HG03280 (cell line): ENCODE measurements around the gene CAMKK2.
"Not testable (repeated sequence)": the region's sequence is repeated elsewhere in the genome, so short reads cannot be mapped to it uniquely, and the experiment has no call there.

Source experiments
- ATAC-seq: cut with Tn5 transposase; IDR thresholded peaks from one replicate; pipeline ENCODE4 v1.9.1; 2021; ENCODE audit warnings: mild to moderate bottlenecking, moderate library complexity; ENCODE audit not compliant: unreplicated experiment

The CAMKK2 gene

DNA sequence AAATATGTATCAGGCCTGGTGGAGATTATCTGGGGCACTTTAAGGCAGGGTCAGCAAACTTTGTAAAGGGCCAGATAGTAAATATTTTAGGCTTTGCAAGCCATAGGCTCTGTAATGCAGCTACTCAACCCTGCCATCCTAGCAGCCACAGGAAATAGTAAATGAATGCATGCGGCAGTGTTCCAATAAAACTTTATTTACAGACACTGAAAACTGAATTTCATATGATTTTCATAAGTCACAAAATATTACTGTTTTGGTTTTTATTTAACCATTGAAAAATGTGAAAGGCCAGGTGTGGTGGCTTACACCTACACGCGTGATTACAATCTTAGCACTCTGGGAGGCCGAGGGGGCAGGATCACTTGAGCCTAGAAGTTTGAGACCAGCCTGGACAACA lies 3.2 kb upstream of the CAMKK2 start:
- ATAC-seq: no peak

GRCh38 chr12:121298411-121298810 lies 1.9 kb upstream of the CAMKK2 start:
- not testable (repeated sequence) for ATAC-seq

DNA sequence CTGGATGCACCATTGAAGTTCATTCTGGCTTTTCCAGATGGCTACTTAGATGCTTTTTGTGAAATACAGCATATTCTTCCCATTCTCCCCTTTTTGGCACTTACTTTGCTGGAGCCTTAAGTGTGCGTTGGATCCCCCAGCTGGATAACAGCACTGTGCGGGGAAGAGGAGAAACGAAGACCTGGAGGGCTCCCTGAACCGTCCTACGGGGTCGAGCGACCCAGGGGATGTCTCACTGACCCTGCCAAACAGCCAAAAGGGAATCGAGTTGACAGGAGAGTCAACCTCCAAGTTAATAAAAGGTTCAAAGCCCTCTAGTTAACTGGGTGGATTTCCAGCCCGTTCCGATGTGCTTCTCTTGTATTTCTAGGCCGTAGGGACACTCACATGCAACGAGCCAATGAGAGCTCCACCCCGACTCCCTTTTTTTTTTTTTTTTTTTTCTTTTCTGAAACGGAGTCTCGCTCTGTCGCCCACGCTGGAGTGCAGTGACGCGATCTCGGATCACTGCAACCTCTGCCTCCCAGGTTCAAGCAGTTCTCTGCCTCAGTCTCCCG lies 1.0 kb upstream of the CAMKK2 start:
- ATAC-seq: no peak

GRCh38 chr12:121295746-121296617 lies 527 bp downstream of the CAMKK2 start:
- ATAC-seq: no peak

DNA sequence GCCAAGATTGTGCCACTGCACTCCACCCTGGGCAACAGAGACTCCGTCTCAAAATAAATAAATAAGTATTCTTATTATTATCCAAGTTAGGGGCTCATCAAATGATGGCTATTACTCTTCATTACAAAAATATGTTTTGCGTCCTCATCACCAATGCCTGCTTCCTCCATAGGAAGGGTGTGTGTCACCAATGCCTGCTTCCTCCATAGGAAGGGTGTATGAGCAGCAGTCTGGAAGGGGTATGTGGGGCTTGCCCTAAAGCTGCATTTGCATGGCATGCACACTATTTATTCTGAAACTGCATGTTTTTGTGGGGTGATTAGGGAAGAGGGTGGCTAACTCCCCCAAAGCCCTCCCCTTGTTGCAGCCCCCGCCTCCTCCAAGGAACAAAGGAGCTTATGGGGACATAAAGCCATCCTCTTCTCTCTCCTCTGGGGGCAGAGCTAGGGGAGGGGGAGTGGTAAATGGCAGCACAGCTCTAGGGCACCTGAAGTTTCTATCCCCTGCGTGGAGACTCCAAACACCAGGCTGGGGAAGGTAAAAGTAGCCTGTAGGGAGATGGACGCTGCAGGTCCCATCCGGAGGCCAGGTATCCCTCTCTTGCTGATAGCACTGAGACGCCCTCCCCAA lies 1.3 kb downstream of the CAMKK2 start:
- no peak for ATAC-seq

DNA sequence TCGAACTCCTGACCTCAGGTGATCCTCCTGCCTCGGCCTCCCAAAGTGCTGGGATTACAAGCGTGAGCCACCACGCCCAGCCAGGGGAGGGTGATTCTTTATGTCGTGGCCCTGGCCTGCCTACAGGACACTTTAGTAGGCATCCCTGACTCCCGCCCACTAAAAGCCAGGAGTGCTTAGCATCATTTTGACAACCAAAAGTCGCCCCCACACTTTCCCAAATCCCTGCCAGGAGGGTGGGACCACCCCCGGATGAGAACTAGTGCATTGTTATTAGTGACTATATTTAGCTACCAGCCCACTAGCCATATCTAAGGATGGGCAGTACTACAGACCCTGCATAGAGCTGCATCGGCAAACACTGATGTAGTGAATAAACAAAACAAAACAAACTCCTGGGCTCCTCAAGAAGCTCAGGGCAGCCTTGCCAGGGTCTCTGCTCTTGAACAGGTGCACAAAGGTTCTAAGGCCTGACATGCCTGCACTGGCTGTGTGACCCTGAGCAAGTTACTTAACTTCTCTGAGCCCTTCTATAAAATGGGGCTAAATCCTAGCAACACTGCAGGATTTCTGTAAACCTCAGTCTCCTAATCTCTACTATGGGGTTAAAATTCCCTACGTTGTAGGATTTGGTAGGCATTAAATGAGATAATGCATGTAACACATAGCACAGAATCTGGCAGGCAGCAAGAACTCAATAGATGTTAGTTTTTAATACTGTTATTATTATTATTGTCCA lies 2.2 kb downstream of the CAMKK2 start:
- no peak for ATAC-seq

DNA sequence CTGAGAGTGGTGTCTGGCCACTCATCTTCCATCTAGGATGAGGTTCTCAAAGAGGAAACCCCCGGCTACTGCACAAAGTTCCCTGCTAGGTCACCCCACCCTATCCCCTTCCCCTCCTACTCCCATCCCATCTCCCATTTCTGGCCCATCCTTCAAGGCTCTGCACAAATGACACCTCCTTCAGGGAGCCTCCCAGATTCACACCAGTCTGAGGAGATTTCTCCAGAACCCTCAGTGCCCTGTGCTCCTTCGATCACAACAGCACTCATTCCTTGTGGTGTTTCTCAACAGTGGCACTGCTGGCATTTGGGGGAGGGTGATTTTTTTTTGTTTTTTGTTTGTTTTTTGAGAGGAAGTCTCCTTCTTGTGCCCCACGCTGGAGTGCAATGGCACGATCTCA lies 2.9 kb downstream of the CAMKK2 start:
- no peak for ATAC-seq

- ATAC-seq: no peak
These were observed 6.1 kb downstream of the CAMKK2 start for GRCh38 chr12:121290410-121290809.

DNA sequence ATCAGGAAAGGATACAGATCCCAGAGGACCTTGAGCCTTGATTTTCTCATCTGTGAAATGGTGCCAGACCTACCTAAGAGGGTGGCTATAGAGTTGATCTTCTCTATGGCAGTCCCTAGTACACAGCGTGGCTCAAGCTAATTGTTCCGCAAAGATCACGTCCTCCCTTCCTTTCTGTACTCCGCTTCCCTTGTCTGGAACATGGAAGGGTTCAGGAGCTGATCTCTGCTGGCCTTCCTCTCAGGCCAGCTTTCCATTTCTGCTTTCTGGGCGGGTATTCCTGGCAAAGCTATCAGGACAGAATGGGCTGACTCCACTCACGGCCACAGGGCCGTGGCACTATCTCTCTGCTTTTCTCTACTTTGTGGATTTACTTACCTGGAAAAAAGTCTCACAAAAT lies 6.5 kb downstream of the CAMKK2 start:
- ATAC-seq: no peak

DNA sequence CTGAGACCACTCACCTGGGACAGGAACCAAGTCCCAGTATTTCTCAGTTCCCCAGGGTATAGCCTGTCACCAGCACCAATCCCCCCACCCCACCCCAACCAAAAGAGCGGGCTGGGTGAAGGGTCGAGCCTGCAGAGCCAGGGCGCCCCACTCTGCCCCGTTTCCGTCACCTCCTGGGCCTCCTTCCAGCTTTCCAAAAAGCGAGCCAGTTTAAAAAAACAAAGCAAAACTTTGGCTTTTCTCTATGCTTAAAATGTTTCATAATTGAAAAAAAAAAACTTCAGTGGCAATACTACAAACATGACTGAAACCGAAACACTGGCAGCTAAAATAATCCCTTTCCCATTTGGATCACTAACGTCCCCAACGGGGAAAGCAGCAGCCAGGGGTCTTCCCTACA lies 7.5 kb downstream of the CAMKK2 start:
- ATAC-seq: no peak

DNA sequence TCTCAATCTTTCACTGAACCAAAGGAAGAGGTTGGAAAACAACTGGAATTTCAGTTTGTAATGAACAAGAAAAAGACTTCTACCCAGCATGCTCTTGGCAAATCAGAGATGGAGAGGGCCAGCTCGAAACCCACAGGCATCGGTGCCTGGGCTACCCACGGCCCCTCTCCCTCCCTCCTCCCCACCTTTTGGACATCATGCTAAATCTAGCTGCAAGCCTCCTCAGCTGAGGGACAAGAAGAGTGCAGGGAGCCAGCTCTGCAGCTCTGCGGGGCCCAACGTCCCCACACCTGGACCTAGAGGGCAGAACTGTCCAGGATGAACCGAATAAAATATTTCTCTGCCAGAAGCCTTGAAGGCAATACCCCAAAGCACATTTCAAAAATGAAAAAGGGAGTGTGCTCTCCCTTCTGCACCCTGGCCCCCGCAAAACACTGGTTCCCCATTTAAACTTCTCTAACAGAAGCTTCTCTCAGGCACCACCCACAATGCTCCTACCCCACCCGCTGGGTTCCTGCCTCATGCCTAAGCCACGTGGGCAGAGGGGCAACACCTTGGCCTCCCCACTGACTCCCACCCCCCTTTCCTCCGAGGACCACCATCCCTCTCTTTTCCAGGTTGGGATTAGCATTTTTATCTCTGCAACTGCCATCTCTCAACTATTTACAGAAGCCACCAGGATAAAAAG lies 8.2 kb downstream of the CAMKK2 start:
- no peak for ATAC-seq

DNA sequence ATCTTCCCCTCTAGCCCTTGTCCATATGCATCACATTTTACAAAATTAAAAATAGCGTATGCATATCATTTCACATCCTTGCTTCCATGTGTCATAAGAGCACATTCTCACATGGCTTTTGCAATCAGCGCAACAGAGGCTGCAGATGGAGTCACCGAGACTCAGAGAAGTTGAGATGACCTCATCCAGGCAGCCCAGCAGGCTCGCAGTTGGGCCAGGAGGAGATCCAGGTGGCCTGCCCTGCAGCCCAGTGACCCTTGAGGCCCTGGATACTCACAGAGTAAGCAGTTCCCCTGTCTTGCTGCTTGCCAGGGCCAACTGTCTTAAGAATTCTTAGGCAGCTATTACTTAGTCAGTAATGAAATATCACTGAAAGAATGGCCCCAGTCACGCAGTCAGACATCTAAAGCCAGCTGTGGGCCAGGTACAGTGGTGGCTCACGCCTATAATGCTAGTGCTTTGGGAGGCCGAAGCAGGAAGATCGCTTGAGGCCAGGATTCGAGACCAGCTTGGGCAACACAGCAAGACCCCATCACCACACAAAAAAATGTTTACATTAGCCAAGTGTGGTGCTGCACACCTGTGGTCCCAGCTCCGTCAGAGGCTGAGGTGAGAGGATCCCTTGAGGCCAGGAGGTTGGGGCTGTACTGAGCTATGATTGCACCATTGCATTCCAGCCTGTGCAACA lies 9.1 kb downstream of the CAMKK2 start:
- no peak for ATAC-seq

DNA sequence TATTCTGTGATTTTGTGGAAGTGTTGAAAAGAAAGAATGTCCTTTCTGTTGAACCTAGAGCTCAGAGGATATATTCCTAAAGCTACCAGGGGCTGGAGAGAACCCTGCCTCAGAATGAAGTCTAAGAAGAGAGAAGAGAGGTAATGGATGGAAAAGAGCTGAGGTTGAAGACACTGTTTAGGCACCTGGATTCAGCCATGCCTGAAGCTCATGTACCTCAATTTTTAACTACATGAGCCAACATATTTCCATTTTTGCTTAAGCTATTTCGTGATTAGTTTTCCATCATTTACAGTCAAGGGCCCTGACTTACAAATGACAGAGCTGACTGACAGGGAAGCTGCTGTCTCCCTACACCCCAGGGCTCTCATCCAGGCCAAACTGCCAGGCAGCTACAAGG lies 10.7 kb downstream of the CAMKK2 start:
- ATAC-seq: no peak

DNA sequence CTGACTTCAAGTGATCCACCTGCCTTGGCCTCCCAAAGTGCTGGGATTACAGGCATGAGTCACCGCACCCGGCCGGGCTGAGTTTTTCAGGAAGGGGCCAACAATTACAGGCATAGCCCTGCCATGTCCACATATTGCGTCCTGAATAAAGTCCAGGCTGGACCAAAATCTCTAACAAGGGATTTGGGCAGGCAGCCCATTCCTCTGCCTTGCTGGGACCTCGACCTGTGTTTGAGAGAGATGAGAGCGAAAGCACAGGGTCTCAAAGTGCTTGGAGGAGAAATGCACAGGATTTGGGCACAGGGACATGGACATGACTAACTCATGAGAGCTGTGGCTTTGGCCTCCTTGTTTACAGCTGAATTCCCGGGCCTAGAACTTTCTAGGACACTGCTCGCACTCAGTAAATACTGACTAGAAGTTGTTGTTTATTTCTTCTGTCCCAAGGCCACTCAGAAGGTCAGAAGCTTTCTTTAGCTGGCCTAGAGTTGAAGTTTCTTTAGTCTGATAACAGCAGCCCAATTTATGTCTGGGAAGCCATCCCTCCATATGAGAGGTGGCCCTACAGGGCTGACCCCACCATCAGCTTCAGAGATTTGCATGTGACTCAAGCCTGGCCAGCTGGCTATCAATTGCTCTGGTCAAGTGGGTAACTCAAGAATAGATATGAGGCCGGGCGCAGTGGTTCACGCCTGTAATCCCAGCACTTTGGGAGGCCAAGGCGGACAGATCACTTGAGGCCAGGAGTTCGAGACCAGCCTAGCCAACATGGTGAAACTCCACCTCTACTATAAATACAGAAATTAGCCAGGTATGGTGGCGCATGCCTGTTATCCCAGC lies 11.7 kb downstream of the CAMKK2 start:
- ATAC-seq: no peak

GRCh38 chr12:121283841-121284240 lies 12.7 kb downstream of the CAMKK2 start:
- no peak for ATAC-seq

- no peak for ATAC-seq
These were observed 13.1 kb downstream of the CAMKK2 start for GRCh38 chr12:121283388-121283787.

DNA sequence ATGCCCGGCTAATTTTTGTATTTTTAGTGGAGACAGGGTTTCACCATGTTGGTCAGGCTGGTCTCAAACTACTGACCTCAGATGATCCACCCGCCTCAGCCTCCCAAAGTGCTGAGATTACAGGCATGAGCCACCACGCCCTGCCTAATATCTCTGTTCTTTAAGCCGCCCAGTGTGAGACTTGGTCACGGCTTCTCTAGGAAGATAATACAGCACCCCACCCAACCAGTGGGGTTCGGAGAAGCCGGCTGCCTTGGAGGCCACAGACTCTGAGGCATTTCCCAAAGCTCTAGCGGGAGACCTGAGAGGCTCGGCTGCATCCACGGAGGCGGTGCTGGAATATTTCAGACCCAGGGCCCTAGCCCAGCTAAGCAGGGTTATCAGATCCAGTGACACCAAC lies 13.6 kb downstream of the CAMKK2 start:
- not testable (repeated sequence) for ATAC-seq

- no peak for ATAC-seq
These were observed 14.3 kb downstream of the CAMKK2 start for GRCh38 chr12:121282072-121282742.

DNA sequence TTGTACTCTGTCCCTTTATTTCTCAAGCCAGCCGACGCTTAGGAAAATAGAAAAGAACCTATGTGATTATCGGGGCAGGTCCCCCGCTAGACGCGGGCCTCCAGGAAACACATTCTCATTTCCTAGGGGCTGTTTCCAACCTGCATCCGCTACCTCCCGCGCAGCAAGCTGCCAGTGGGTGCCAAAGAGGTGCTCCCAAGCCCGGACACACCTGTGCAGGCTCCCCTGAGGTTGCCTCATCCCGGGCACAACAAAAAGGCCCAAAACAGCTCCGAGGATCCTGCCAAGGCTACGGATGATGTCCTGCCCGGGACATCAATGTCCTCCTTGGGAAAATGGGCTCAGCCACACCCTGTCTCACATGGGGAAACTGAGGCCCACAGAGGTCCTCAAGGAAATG lies 15.4 kb downstream of the CAMKK2 start:
- ATAC-seq: not testable (repeated sequence)
